SH-SY5Y (cell line): ENCODE measurements around the gene CUEDC1.

ENCODE experiments used
- GATA2 ChIP-seq: IDR thresholded peaks from 2 replicates; pipeline ENCODE4 v1.6.1; 2011; ENCODE audit warnings: mild to moderate bottlenecking, low read depth, low read length
- GATA3 ChIP-seq: IDR thresholded peaks from 2 replicates; pipeline ENCODE4 v1.6.1; 2011; ENCODE audit warnings: low read depth, mild to moderate bottlenecking, low read length, moderate library complexity

DNA sequence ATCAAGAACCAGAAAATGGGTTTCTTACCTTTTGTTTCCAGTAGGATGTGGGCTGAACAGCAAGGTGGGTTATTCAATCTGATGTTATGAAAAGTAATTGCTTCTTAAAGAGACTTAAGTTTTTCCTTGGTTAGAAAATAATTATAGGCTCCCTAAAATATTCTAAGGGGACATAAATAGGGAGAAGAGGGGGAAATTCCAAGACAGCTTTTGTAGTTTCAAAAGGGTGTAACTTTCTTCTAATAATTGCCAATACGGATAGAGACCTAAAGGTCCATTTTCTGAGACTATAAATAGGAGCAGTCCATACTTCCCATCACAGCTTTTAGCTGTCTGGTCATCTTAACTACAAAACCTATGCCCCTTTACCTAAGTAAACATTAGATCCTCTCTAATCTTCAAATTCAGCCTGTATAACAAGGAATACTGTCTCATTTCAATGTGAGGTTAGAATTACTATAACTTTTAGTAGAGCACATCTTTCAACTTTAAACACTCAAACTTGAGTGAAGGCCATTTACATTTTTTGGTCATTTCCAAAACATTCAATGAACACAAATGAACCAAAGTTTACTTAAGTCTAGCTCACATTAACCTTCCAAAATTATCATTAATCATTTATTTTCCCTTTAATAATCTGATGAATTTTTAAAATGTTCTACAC, 46.4 kb upstream of the CUEDC1 start:
- TF ChIP-seq GATA2 (no peak), GATA3 (no peak)
